Osteocyte (in vitro differentiated cells): ENCODE measurements around the gene ERICH6. TPM values are rescaled to one million over a fixed set of nuclear protein-coding genes. Genes with fewer than 3 reads are reported as not detected.

Source experiments
- DNase-seq: peaks from one replicate; pipeline ENCODE4 v3.0.0; 2021; ENCODE audit warnings: mixed read lengths; ENCODE audit not compliant: unreplicated experiment; ENCODE audit errors: extremely low spot score
- H3K27ac Mint-ChIP-seq: one replicate; pipeline ENCODE4 v1.8.0; 2021; ENCODE audit warnings: mild to moderate bottlenecking, mixed read lengths; ENCODE audit not compliant: unreplicated experiment
- H3K27me3 Mint-ChIP-seq: one replicate; pipeline ENCODE4 v1.8.0; 2021; ENCODE audit warnings: mixed read lengths; ENCODE audit not compliant: unreplicated experiment
- H3K36me3 Mint-ChIP-seq: one replicate; pipeline ENCODE4 v1.8.0; 2021; ENCODE audit warnings: mixed read lengths; ENCODE audit not compliant: unreplicated experiment
- H3K4me1 Mint-ChIP-seq: one replicate; pipeline ENCODE4 v1.8.0; 2021; ENCODE audit warnings: mixed read lengths; ENCODE audit not compliant: unreplicated experiment
- H3K4me3 Mint-ChIP-seq: one replicate; pipeline ENCODE4 v1.8.0; 2021; ENCODE audit warnings: mild to moderate bottlenecking, moderate library complexity, mixed read lengths; ENCODE audit not compliant: unreplicated experiment
- H3K9me3 Mint-ChIP-seq: one replicate; pipeline ENCODE4 v1.8.0; 2021; ENCODE audit warnings: mixed read lengths; ENCODE audit not compliant: unreplicated experiment
- total RNA-seq: library from RNA; stranded (reverse); gene quantifications from 2 replicates; pipeline ENCODE4 v1.2.1, GENCODE V29; 2021
- TF ChIP-seq, protein P1 (sequence below): fragments of 200-600 bp; sonication (generic); IDR thresholded peaks from 2 replicates; pipeline ENCODE4 v1.5.0; 2021; ENCODE audit warnings: antibody characterized with exemption, mild to moderate bottlenecking, moderate library complexity

ERICH6 gene
- total RNA-seq, 1 donor from 2014 or later, result 0.83 TPM

DNA sequence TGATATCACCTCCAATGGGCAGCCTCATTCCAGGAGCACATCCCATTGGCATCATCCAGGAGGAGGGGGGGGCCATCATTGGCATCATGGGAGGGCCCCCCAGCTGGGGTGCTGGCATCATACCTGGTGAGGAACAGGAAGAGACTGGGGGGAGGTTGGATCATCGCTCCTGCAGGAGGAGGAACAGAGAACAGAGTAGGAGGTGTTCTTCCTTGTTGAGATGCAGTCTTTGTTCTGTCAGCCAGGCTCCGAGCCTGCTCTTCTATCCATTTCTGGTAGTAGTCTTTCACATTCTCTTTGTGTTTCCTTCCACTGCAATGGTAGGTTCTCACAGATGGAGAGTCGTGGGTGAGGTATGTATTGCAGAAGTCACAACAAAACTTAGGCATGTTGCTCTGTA, 16.7 kb upstream of the ERICH6 start:
- Mint-ChIP-seq H3K4me1 (no peaks in the 10 kb centered on the region), H3K9me3 (peaks cover 6% of the 10 kb centered on the region), H3K4me3 (no peak overlapping the region), H3K27ac (no peak overlapping the region), H3K27me3 (no peaks in the 10 kb centered on the region), H3K36me3 (no peaks in the 10 kb centered on the region)
- no peak for DNase-seq
- TF ChIP-seq, protein P1, sequence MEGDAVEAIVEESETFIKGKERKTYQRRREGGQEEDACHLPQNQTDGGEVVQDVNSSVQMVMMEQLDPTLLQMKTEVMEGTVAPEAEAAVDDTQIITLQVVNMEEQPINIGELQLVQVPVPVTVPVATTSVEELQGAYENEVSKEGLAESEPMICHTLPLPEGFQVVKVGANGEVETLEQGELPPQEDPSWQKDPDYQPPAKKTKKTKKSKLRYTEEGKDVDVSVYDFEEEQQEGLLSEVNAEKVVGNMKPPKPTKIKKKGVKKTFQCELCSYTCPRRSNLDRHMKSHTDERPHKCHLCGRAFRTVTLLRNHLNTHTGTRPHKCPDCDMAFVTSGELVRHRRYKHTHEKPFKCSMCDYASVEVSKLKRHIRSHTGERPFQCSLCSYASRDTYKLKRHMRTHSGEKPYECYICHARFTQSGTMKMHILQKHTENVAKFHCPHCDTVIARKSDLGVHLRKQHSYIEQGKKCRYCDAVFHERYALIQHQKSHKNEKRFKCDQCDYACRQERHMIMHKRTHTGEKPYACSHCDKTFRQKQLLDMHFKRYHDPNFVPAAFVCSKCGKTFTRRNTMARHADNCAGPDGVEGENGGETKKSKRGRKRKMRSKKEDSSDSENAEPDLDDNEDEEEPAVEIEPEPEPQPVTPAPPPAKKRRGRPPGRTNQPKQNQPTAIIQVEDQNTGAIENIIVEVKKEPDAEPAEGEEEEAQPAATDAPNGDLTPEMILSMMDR, result no peak

DNA sequence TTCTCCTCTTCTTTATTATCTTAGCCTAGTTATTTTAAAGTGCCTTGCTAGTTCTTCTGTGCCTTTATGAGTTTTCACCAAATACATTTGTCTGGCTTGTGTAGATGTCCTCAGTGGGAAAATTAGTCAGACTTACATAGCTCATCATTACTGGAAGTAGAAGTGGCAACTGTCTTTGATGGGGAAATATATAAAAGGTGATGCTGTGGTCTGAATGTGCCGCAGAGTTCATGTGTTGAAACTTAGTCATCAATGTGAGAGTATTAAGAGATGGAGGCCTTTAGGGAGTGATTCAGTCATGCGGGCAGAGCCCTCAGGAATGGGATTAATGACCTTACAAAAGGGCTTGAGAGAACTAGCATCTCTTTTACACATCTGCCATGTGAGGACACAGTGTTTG, 6.4 kb upstream of the ERICH6 start:
- peaks cover 37% of the 10 kb centered on the region for H3K9me3 Mint-ChIP-seq
- TF ChIP-seq, protein P1, result no peak
- H3K4me3 Mint-ChIP-seq, result no peak overlapping the region
- peaks cover 31% of the 10 kb centered on the region for H3K36me3 Mint-ChIP-seq
- H3K27ac Mint-ChIP-seq, result no peak overlapping the region
- H3K27me3 Mint-ChIP-seq, result peaks cover 11% of the 10 kb centered on the region
- DNase-seq, result no peak
- H3K4me1 Mint-ChIP-seq, result no peaks in the 10 kb centered on the region

DNA sequence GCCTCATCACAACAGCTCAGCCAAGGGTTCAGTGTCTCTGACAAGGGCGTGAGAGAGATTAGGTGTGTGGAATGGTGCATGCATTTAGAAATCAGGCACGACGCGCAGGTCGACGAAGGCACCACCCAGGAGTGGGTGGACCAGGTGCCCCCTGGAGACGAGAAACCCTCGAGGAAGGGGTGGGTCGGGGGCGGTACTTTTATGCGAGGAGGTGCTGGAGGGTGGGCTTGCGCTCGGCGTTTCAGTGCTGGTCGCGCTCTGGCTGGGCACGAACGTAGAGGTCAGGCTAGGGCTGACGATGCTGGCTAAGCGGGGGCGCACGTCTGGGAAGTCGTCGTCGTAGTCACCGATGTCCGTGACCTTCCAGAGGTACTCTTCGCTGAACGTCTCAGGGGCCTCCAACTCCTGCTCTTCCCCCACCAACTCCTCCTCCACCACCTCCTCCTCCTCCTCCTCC, 393 bp downstream of the ERICH6 start:
- TF ChIP-seq, protein P1, result no peak
- peak overlapping the region; percentile 98 for H3K27ac Mint-ChIP-seq

DNA sequence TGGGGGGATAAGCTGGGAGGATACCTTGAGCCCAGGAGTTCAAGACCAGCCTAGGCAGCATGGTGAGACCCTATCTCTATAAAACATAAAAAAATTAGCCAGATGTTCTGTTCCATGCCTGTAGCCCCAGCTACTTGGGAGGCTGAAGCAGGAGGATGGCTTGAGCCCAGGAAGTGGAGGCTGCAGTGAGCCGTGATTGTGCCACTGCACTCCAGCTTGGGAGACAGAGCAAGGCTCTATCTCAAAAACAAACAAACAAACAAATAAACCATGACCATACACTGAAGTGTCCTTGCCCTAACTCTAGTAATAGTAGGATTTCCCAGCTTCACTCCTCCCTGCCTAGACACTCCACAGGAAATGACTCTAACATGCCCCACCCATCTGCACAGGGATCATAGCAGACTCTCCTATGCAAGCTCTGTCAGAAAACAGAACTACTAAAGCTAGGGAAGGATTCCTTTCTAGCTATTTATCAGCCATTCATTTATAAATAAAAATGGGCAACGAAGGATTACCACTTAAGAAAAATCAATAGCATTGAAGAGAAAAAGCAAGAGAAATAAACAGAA, 4.6 kb downstream of the ERICH6 start:
- Mint-ChIP-seq H3K4me3 (no peak overlapping the region), H3K27me3 (no peaks in the 10 kb centered on the region), H3K9me3 (no peaks in the 10 kb centered on the region), H3K36me3 (no peaks in the 10 kb centered on the region), H3K27ac (no peak overlapping the region), H3K4me1 (peaks cover 13% of the 10 kb centered on the region)
- TF ChIP-seq, protein P1, result no peak
- DNase-seq, result no peak

More for the DNA sequence above, 393 bp downstream of the ERICH6 start:
- Mint-ChIP-seq H3K4me3 (peak overlapping the region; percentile 96), H3K9me3 (peaks cover 7% of the 10 kb centered on the region), H3K27me3 (no peaks in the 10 kb centered on the region), H3K36me3 (peaks cover 6% of the 10 kb centered on the region), H3K4me1 (peaks cover 13% of the 10 kb centered on the region)
- DNase-seq, result no peak

DNA sequence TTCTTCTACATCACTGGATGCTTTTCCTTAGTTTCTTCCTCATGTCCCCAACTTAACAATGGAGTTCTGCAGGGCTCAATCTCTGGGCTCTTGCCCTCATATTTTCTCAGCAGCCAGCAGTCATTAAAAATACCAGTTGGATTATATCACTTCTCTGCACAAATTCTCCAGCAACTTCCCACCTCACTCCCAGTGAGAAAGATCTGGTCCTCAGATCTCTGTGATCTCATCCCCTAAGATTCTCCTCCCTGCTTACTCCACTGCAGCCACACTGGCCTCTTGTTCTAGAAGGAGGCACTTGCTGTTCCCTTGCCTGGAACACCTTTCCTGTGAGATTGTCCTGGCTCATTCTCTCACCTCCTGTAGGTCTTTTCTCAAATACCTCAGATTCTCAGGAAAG, 6.1 kb downstream of the ERICH6 start:
- DNase-seq, result no peak
- H3K27me3 Mint-ChIP-seq, result no peaks in the 10 kb centered on the region
- no peak overlapping the region for H3K27ac Mint-ChIP-seq
- peaks cover 11% of the 10 kb centered on the region for H3K4me1 Mint-ChIP-seq
- no peaks in the 10 kb centered on the region for H3K36me3 Mint-ChIP-seq
- H3K4me3 Mint-ChIP-seq, result no peak overlapping the region
- H3K9me3 Mint-ChIP-seq, result no peaks in the 10 kb centered on the region
- TF ChIP-seq, protein P1, result no peak
